Mesendoderm (in vitro differentiated cells): ENCODE results near the gene DLEU7.

ENCODE experiments used
- DNase-seq: peaks from one replicate; pipeline ENCODE4 v3.0.0; 2013
- H2AK5ac ChIP-seq: 2 replicates; pipeline ENCODE4 v1.6.1; 2013; ENCODE audit warnings: low read length, inconsistent platforms
- H2BK120ac ChIP-seq: 2 replicates; pipeline ENCODE4 v1.6.1; 2013; ENCODE audit warnings: low read depth, mild to moderate bottlenecking, low read length, moderate library complexity, mixed read lengths
- H2BK15ac ChIP-seq: replicated peaks from 2 replicates; pipeline ENCODE4 v1.6.1; 2013; ENCODE audit warnings: low read depth, mild to moderate bottlenecking, moderate library complexity
- H2BK5ac ChIP-seq: 2 replicates; pipeline ENCODE4 v1.6.1; 2013; ENCODE audit warnings: low read length, inconsistent platforms
- H3K18ac ChIP-seq: 2 replicates; pipeline ENCODE4 v1.6.1; 2013; ENCODE audit warnings: mild to moderate bottlenecking, low read length, mixed read lengths
- H3K23ac ChIP-seq: one replicate; pipeline ENCODE4 v1.6.1; 2013; ENCODE audit warnings: low read length
- H3K27ac ChIP-seq: 2 replicates; pipeline ENCODE4 v1.5.1; 2013; ENCODE audit warnings: low read depth, mild to moderate bottlenecking, inconsistent platforms, low read length, moderate library complexity
- H3K27me3 ChIP-seq: 2 replicates; pipeline ENCODE4 v1.6.1; 2013; ENCODE audit warnings: low read length, control low read depth, mild to moderate bottlenecking, inconsistent platforms; ENCODE audit not compliant: insufficient read depth, poor library complexity
- H3K36me3 ChIP-seq: 2 replicates; pipeline ENCODE4 v1.6.1; 2013; ENCODE audit warnings: low read length, inconsistent platforms; ENCODE audit not compliant: control insufficient read depth, insufficient read depth
- H3K4ac ChIP-seq: one replicate; pipeline ENCODE4 v1.6.1; 2013; ENCODE audit warnings: low read depth, mild to moderate bottlenecking, low read length, moderate library complexity
- H3K4me1 ChIP-seq: 2 replicates; pipeline ENCODE4 v1.6.1; 2013; ENCODE audit warnings: low read depth, low read length, inconsistent platforms; ENCODE audit not compliant: control insufficient read depth
- H3K4me2 ChIP-seq: 2 replicates; pipeline ENCODE4 v1.6.1; 2013; ENCODE audit warnings: low read length
- H3K4me3 ChIP-seq: 2 replicates; pipeline ENCODE4 v1.5.1; 2013; ENCODE audit warnings: mild to moderate bottlenecking, low read length
- H3K56ac ChIP-seq: one replicate; pipeline ENCODE4 v1.6.1; 2013; ENCODE audit warnings: low read length
- H3K79me1 ChIP-seq: 2 replicates; pipeline ENCODE4 v1.6.1; 2013; ENCODE audit warnings: low read length, inconsistent platforms
- H3K79me2 ChIP-seq: 2 replicates; pipeline ENCODE4 v1.6.1; 2013; ENCODE audit warnings: mild to moderate bottlenecking, low read length; ENCODE audit not compliant: control insufficient read depth, insufficient read depth
- H3K9ac ChIP-seq: 2 replicates; pipeline ENCODE4 v1.6.1; 2013; ENCODE audit warnings: low read length, inconsistent platforms
- H4K5ac ChIP-seq: one replicate; pipeline ENCODE4 v1.6.1; 2013; ENCODE audit warnings: low read length
- H4K8ac ChIP-seq: one replicate; pipeline ENCODE4 v1.6.1; 2013; ENCODE audit warnings: low read depth, mild to moderate bottlenecking, control low read depth, low read length, moderate library complexity
- WGBS: extraction: QIAGEN DNeasy Blood & Tissue Kit; methylation state at CpG from one replicate; pipeline ENCODE4 v1.1.7; 2013; ENCODE audit warnings: low lambda C conversion rate, missing lambda C conversion rate; ENCODE audit not compliant: insufficient coverage; ENCODE audit errors: extremely low coverage; 5-methylcytosine and 5-hydroxymethylcytosine counted together

DLEU7 gene

DNA sequence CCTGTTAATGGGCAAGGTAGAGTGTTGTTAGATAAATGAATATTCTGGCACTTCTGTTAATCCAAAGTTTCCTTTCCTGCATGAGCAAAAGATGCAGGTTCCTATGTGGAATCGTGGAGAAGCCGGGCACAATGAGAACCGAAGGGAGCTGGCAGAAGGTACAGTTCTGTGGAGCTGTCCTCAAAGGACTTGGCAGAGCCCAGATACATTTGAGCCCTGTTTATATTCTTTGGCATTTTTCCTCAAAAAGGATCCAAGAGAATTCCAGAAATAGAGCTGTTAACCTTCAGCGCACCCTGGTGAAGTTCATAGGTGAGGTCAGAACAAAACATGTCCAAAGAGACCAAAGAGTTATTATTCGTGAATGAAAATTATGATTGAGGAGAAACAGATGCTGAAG lies 4.0 kb upstream of the DLEU7 start:
- Histone ChIP-seq H3K4me3 (no peak overlapping the region), H3K79me1 (no peaks in the 10 kb centered on the region), H4K5ac (no peak overlapping the region), H3K56ac (no peak overlapping the region), H3K36me3 (no peaks in the 10 kb centered on the region), H2BK120ac (no peak overlapping the region), H3K4me1 (no peaks in the 10 kb centered on the region), H3K27me3 (peaks cover 5% of the 10 kb centered on the region), H3K4me2 (no peak overlapping the region), H2AK5ac (no peak overlapping the region), H3K18ac (no peak overlapping the region), H3K79me2 (no peaks in the 10 kb centered on the region), H3K23ac (no peak overlapping the region), H3K9ac (no peak overlapping the region), H2BK5ac (no peak overlapping the region), H3K27ac (no peak overlapping the region), H2BK15ac (no peak overlapping the region), H4K8ac (no peak overlapping the region), H3K4ac (no peak overlapping the region)
- WGBS: no CpG with 5 or more reads among the region's 5 CpGs
- no peak for DNase-seq

DNA sequence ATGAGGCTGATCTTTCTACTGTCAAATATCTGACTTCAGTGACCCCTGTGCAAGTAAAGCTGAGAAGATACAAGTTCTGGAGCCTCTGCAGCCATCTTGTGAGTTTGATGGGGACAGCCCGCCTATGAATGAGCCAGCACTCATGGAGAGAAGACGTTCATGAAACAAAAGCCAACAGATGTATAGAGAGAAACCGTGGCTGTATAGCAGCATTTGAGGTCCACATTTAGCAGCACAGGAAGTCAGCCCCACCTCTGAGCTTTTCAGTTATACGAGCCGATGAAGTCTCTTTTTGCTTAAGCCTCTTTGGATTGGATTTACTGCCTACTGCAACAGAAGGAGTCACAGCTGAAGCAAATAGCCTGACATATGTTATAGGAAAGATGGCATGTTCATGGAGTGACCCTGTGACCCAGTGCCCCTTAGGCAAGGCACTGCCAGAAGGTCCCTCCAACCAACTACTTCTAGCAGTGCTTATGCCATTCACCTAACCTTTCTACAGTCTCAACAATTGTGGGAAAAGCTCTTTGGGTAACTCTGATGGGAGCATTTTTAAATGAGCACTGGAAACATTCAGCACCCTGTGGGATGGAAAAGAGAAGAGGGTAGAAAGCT lies 3.5 kb upstream of the DLEU7 start:
- WGBS: no CpG with 5 or more reads among the region's 5 CpGs
- no peak for DNase-seq
- Histone ChIP-seq H3K18ac (no peak overlapping the region), H3K4me3 (no peak overlapping the region), H3K23ac (no peak overlapping the region), H3K4me1 (no peaks in the 10 kb centered on the region), H4K8ac (no peak overlapping the region), H3K79me1 (no peaks in the 10 kb centered on the region), H2BK120ac (no peak overlapping the region), H2BK15ac (no peak overlapping the region), H3K79me2 (no peaks in the 10 kb centered on the region), H2BK5ac (no peak overlapping the region), H3K27me3 (peaks cover 7% of the 10 kb centered on the region), H3K36me3 (no peaks in the 10 kb centered on the region), H4K5ac (no peak overlapping the region), H2AK5ac (no peak overlapping the region), H3K4ac (no peak overlapping the region), H3K4me2 (no peak overlapping the region), H3K9ac (no peak overlapping the region), H3K27ac (no peak overlapping the region), H3K56ac (no peak overlapping the region)

DNA sequence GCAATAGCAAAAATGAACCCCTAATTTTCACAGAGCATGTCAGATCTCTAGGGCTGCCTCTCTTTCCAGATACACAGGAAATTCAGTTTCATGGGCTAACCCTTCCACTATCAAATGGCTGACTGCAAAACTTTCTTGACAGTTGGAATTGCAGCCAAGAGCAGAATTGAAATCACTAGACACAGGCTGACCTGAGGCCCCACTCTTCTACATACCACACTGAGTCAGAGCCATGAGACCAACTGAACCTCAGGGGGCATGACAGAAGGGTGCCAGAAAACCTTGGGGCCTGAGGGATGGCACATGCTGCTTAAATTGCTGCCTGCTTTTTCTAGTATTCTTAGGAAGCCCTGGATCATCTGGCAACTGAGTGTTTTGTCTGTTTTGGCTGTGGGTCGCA lies 1.7 kb upstream of the DLEU7 start:
- Histone ChIP-seq H3K79me1 (no peaks in the 10 kb centered on the region), H3K4ac (no peak overlapping the region), H3K36me3 (no peaks in the 10 kb centered on the region), H2BK5ac (no peak overlapping the region), H3K56ac (no peak overlapping the region), H3K27ac (no peak overlapping the region), H2AK5ac (no peak overlapping the region), H3K4me2 (no peak overlapping the region), H4K5ac (no peak overlapping the region), H3K18ac (no peak overlapping the region), H3K23ac (no peak overlapping the region), H2BK120ac (no peak overlapping the region), H4K8ac (no peak overlapping the region), H3K4me1 (no peaks in the 10 kb centered on the region), H2BK15ac (no peak overlapping the region), H3K9ac (no peak overlapping the region), H3K4me3 (no peak overlapping the region), H3K79me2 (no peaks in the 10 kb centered on the region), H3K27me3 (peaks cover 7% of the 10 kb centered on the region)
- whole genome bisulfite sequencing: no CpG with 5 or more reads among the region's 1 CpG
- DNase-seq: no peak

DNA sequence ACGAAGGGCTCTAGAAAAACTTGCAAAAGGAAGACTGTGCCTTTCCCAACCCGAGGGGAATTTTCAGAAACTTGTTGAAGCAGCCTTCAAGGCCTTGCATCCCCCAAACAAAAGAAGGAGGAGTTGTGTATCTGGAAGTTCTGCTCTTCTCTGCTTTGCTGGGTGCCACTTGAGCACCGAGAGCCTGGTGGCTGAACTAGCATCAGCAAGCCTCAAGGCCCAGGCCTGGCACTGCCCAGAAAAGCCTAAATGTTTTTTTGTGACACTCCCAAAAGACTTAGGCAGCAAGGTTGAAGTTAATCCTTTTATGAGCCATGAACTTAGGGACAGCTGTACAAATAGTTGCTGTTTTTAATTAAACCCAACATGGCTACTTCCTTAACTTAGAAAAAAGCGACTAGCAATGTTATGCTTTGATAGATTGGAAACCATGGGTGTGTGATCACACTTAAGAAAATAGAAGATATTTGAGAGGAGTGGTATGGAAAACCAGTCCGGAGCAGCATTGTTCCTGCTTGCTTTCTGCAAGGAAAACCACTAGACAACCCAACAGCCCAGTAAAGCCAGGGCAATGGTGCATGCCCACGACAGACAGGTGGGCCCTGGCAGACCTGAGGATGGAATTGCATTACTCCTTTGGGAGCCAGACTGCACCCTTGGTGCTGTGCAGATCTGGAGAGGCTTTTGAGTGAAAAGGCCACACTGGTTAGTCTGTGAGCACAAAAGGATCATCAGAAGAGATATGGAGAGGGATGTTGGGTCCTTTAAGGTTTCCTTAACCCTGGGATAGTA lies 788 bp upstream of the DLEU7 start:
- DNase-seq: peak; percentile 6
- H3K27me3 ChIP-seq: peaks cover 7% of the 10 kb centered on the region

DNA sequence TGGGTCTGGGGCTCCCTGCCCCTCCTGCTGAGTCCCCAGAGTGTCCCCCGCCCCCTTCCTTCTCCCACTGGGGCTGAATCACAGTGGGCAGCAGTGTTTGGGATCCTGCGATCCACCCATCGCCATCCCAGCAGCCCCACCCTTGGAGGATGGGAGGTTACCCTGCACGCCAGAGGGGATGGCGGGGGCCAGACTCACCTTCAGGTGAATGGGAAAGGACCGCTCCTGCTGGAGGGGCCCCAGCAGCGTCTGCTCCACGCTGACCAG lies 569 bp downstream of the DLEU7 start:
- no peak overlapping the region for H3K18ac ChIP-seq
- H3K36me3 ChIP-seq: no peaks in the 10 kb centered on the region
- no peak overlapping the region for H2BK120ac ChIP-seq
- DNase-seq: peak; percentile 3
- peak overlapping the region; percentile 38 for H3K9ac ChIP-seq
- no peak overlapping the region for H3K27ac ChIP-seq
- H2BK5ac ChIP-seq: no peak overlapping the region
- H4K8ac ChIP-seq: no peak overlapping the region
- no peak overlapping the region for H2AK5ac ChIP-seq
- no peaks in the 10 kb centered on the region for H3K79me2 ChIP-seq
- H3K4me3 ChIP-seq: no peak overlapping the region
- no peaks in the 10 kb centered on the region for H3K4me1 ChIP-seq
- peak overlapping the region; percentile 35 for H3K56ac ChIP-seq
- no peak overlapping the region for H2BK15ac ChIP-seq
- no peak overlapping the region for H4K5ac ChIP-seq
- no peak overlapping the region for H3K23ac ChIP-seq
- peaks cover 7% of the 10 kb centered on the region for H3K27me3 ChIP-seq
- H3K79me1 ChIP-seq: no peaks in the 10 kb centered on the region
- WGBS: no CpG with 5 or more reads among the region's 8 CpGs
- H3K4ac ChIP-seq: no peak overlapping the region
- peak overlapping the region; percentile 23 for H3K4me2 ChIP-seq

More for the DNA sequence above, 788 bp upstream of the DLEU7 start:
- no peak overlapping the region for H3K23ac ChIP-seq
- H3K4ac ChIP-seq: no peak overlapping the region
- H3K9ac ChIP-seq: no peak overlapping the region
- H3K27ac ChIP-seq: no peak overlapping the region
- H3K4me1 ChIP-seq: no peaks in the 10 kb centered on the region
- no peak overlapping the region for H3K56ac ChIP-seq
- H4K5ac ChIP-seq: no peak overlapping the region
- H3K79me1 ChIP-seq: no peaks in the 10 kb centered on the region
- no peak overlapping the region for H3K4me3 ChIP-seq
- no peaks in the 10 kb centered on the region for H3K36me3 ChIP-seq
- no peak overlapping the region for H3K18ac ChIP-seq
- H3K79me2 ChIP-seq: no peaks in the 10 kb centered on the region
- no peak overlapping the region for H2AK5ac ChIP-seq
- H3K4me2 ChIP-seq: no peak overlapping the region
- no peak overlapping the region for H2BK5ac ChIP-seq
- H4K8ac ChIP-seq: no peak overlapping the region
- no peak overlapping the region for H2BK15ac ChIP-seq
- no CpG with 5 or more reads among the region's 6 CpGs for WGBS
- H2BK120ac ChIP-seq: no peak overlapping the region
